KOPT-K1 (cell line): Measurements from ENCODE around the gene C19orf38.
"Not testable (repeated sequence)": the region's sequence is repeated elsewhere in the genome, so short reads cannot be mapped to it uniquely, and the experiment has no call there.

Experiments used
- H3K27ac ChIP-seq: fragments of 200-600 bp; sonication (generic); 2 replicates; pipeline ENCODE4 v1.5.1; 2016; ENCODE audit warnings: antibody characterized with exemption, mild to moderate bottlenecking, low read depth, low read length; ENCODE audit not compliant: poor library complexity, severe bottlenecking
- H3K36me3 ChIP-seq: fragments of 200-600 bp; sonication (generic); 2 replicates; pipeline ENCODE4 v1.5.1; 2017; ENCODE audit warnings: antibody characterized with exemption, mild to moderate bottlenecking, low read length, moderate library complexity; ENCODE audit not compliant: insufficient read depth
- H3K9me3 ChIP-seq: fragments of 200-600 bp; sonication (generic); 2 replicates; pipeline ENCODE4 v1.5.1; 2017; ENCODE audit warnings: antibody characterized with exemption, low read length, mild to moderate bottlenecking; ENCODE audit not compliant: insufficient read depth, poor library complexity, severe bottlenecking

The C19orf38 gene

DNA sequence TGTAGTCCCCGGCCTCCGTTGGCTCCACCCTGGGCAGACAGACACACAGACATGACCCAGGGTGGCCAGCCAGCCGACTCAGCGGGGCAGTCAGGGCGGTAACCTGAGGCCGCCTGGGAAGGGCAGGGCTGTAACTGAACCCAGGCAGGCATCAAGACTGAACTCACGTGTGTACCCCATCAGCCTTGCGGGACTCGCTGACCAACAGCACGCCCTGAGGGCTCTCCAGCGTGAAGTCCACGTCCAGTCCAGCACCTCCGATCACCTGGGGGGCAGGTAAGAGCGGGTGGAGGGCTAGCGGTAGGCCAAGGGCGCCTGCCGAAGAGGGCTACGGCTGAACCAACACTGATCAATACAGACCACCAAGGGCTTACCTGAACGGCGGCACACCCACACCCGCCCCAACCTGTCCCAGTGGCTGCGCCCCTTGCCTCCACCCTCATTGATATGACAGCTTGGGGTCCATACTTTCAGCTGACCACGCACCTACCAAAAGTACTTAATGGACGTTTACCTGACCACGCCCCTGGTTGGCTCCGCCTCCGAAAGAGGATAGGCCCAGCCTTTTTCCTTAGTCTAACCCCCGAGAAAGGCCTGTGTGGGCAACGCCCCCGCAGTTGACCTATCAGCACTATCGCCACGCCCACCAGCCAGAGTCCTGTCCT lies 13.0 kb upstream of the C19orf38 start:
- Histone ChIP-seq H3K9me3 (peaks cover 17% of the 10 kb centered on the region), H3K27ac (peak overlapping the region; percentile 95), H3K36me3 (peaks cover 43% of the 10 kb centered on the region)

DNA sequence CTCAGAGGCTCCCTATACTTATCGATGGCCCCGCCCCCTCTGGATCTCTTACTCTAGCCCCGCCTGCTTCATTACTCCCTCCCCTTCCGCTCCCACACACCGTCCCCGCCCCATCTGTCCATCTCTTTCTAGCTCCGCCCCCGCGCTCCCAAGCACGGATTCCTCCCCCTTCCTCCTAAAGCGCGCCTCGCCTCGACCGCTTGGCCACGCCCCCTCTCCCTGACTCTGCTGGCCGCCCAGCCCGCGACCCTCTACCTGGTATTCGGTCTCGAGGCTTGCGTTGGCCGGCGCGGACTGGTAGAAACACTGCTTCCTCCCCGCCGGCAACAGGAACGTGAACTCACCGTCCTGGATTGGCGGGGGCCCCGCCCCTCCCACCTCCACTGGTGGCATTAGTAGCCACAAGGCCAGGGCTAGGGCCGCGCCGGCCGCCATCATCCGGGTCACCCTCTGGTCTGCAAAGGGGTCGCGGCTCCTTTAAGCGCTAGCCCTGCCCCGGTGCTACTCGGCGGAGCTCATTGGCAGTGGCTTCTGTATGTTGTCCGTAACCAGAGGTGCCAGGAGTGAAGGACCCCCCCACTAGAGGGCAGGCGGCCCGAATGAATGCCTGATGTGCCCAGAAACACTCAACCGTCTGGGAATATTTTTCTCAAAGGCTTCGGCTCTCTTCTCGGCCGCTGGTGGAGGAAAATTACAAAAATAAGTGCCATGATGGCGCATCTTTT lies 12.3 kb upstream of the C19orf38 start, which contains the start of gene TMED1:
TSS of gene TMED1 (minus strand) at position 459 of the 725 bp plus-strand sequence. CDS start at position 438, 21 bp downstream.
- Histone ChIP-seq H3K36me3 (peaks cover 36% of the 10 kb centered on the region), H3K27ac (peak within 1 kb of the TSS; percentile 95), H3K9me3 (peaks cover 17% of the 10 kb centered on the region)

DNA sequence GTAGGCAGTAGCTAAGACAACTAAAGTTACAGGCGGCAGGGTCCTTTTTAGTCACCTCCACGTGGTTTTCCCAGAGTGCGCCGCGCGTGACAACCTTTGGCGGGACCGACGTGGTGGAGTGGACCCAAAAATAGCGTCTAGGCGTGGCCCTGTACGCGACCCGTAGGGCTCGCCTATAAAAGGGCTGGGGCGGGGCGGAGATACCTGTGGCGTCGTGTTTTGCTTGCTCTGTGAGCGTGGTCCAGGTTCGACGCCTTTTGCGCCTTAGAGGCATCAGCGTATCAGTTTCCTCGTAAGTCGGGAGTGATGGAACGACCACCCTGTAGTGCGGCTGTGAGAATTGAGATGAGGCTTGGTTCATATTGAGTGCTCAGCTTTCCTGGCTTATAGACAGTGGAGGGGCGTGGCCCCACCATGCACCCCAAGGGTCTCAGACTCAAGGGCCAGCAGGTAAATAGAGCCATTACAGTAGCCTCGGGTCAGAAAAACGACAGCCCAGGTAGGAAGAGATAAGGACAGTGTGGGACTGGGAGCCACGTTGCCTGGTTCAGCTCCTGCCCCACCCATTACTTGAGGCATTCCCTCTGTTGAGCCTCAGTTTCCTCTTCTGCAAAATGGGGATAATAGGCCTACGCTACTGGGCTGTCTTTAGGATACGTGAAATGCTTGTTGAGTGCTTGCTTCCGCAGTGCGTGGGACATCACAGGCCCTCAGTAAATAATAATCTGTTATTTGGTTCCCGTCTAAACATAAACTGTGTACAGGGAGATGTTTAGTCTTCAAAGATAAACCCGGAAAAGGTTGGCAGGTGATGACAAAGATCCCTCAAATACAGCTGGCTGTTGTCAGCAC lies 11.5 kb upstream of the C19orf38 start:
- Histone ChIP-seq H3K27ac (peak overlapping the region; percentile 95), H3K36me3 (peaks cover 28% of the 10 kb centered on the region), H3K9me3 (peaks cover 17% of the 10 kb centered on the region)

DNA sequence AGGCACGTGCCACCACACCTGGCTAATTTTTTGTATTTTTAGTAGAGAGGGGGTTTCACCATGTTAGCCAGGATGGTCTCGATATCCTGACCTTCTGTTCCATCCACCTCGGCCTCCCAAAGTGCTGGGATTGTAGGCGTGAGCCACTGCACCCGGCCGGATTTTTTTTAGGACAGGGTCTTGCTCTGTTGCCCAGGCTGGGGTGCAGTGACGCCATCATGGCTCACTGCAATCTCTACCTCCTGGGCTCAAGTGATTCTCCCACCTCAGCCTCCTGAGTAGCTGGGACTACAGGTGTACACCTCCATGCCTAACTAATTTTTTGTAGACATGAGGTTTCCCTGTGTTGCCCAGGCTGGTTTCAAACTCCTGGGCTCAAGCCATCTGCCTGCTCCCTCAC lies 10.6 kb upstream of the C19orf38 start:
- peaks cover 19% of the 10 kb centered on the region for H3K36me3 ChIP-seq
- peaks cover 19% of the 10 kb centered on the region for H3K9me3 ChIP-seq
- H3K27ac ChIP-seq: not testable (repeated sequence)

DNA sequence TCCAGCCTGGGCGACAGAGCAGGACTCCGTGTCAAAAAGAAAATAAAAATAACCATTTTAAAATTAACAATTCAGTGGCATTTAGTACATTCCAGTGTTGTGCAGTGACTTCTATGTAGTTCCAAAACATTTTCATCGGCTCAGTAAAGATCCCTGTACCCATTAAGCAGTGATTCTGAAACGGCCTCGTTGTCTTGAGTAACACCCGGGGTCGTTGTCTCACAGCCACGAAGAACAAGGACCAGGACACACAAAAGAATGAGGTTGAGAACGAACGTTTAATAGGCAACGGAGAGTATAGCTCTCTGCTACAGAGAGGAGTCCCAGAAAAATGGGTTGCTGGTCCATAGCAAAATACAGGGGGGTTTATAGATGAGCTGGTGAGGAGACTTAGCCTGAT lies 9.8 kb upstream of the C19orf38 start:
- H3K9me3 ChIP-seq: peaks cover 22% of the 10 kb centered on the region
- H3K27ac ChIP-seq: no peak overlapping the region
- peaks cover 12% of the 10 kb centered on the region for H3K36me3 ChIP-seq

DNA sequence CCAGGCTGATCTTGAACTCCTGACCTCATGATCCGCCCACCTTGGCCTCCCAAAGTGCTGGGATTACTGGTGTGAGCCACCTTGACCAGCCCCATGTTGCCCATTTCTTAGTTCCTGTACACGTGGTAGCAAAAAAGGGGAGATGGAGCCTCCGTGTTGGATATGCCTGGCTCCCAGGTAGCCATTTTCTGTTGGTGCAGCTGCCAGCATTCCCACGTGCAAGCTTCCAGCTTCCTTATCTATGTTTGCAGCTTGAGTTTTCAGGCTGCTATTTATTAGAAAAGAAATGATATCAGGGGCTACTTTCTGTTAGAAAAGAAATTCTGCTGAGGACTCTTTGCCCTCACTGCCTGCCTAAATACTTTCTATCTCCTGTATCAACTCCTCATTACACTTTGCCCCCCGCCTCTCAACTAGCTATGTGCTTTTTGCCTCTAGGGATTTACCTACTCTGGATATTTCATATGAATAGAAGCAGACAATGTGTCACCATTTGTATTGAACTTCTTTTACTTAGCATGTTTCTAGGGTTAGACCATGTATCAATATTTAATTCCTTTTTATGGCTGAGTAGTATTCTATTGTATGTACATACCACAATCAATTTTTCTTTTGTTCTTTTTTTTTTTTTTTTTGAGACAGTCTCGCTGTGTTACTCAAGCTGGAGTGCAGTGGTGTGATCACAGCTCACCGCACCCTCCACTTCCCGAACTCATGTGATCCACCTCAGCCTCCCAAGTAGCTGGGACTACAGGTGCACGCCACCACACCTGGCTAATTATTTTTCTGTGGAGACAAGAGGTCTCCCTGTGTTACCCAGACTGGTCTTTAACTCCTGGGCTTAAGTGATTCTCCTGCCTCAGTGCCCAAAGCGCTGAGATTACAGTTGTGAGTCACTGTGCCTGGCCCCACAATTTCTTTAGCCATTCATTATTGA lies 8.8 kb upstream of the C19orf38 start:
- Histone ChIP-seq H3K36me3 (peaks cover 6% of the 10 kb centered on the region; the same call in 1 of the 2 replicates), H3K9me3 (peaks cover 27% of the 10 kb centered on the region), H3K27ac (no peak overlapping the region)

DNA sequence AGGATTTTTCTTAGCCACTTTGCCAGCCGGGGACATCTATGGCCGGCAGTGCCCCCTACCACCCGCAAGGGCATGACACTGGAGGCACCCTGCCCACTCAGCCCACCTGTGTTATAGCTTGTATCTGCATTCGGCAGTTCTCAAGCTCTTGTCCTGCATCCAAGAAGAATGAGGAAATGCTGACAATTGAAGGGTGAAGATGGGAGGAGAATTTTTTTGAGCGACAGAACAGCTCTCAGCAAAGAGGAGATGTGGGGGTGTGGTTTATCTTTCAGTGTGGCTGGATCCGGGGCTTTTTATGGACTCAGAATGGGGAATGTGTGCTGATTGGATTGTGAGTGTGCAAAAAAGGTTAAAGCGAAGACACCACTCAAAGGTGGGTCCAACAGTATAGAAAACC lies 5.4 kb upstream of the C19orf38 start:
- H3K27ac ChIP-seq: no peak overlapping the region
- peaks cover 38% of the 10 kb centered on the region for H3K9me3 ChIP-seq

DNA sequence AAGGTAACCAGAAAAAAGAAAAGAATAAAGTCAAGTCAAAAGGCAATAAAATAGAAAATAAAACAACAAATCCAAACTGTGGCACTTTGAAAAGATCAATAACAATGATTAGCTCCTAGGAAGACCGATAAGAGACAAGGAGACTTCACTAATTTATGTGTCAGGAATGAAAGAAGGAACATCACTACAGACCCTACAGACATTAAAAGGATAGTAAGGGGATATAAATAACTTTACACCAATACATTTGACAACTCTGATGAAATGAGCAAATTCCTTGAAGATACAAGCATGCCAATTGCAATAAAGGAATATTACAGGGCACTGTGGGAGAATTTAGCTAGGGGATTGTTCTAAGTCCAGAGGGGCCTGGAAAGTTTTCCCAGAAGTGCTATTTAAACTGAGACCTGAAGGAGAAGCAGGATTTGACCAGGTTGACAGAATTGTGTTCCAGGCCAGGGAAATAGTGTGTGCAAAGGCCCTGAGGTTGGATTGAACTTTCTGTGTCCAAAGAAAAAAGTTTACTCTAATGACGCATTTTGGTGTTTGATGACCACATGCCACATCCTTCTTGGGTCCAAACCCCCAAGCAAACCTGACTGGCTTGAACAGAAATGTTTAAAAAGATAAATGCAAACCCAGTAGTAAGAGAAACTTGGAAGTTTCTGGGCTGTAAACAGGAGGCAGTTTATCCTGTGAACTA lies 1.6 kb upstream of the C19orf38 start:
- no peaks in the 10 kb centered on the region for H3K36me3 ChIP-seq
- H3K27ac ChIP-seq: no peak overlapping the region
- peaks cover 29% of the 10 kb centered on the region for H3K9me3 ChIP-seq

More for the DNA sequence above, 5.4 kb upstream of the C19orf38 start:
- no peaks in the 10 kb centered on the region for H3K36me3 ChIP-seq

DNA sequence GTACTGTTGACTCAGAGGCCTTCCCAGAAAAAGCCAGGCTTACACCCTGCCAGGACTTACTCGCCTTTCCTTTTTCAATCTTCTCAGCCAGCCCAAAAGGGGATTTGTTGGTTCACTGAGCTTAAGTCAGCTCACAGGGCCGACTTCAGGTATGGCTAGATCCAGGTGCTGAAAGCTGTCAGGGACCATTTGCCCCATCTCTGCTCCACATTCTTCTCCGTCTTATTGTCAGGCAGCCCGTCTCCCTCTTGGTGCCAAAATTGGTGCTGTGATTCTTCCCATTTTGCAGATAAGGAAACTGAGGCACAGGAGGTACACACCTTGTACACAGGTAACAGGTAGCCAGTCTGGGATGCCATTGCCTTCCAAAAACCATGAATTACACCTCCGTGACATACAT lies 2.4 kb downstream of the C19orf38 start:
- H3K9me3 ChIP-seq: peaks cover 20% of the 10 kb centered on the region
- H3K36me3 ChIP-seq: no peaks in the 10 kb centered on the region
- H3K27ac ChIP-seq: no peak overlapping the region

DNA sequence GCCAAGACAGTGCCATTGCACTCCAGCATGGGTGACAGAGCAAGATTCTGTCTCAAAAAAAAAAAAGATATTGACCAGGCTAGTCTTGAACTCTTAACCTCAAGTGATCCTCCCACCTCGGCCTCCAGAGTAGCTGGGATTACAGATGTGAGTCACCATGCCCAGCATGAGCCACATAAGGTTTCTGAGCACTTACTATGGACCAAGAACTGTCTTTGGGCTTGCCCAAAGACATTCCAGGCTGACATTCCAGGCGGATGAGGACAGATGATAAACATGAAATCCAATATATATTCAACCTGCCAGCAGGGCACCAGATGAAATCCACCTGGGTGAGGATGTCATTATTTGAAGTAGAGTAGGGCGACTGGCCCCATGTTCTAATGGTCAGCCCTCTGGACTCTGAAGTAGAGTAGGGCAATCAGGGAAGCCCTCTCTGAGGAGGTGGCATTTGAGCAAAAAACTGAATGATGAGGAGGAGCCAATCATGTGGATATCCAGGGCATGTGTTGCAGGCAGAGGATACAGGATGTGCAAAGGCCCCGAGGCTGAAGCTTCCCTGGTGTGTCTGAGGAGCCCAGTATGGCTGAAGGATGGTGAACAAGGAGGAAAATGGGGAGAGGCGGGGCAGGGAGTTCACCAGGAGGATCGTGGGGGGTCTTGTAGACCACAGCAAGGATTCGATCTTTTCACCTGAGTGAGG lies 4.0 kb downstream of the C19orf38 start:
- Histone ChIP-seq H3K9me3 (peaks cover 4% of the 10 kb centered on the region), H3K27ac (no peak overlapping the region), H3K36me3 (no peaks in the 10 kb centered on the region)

DNA sequence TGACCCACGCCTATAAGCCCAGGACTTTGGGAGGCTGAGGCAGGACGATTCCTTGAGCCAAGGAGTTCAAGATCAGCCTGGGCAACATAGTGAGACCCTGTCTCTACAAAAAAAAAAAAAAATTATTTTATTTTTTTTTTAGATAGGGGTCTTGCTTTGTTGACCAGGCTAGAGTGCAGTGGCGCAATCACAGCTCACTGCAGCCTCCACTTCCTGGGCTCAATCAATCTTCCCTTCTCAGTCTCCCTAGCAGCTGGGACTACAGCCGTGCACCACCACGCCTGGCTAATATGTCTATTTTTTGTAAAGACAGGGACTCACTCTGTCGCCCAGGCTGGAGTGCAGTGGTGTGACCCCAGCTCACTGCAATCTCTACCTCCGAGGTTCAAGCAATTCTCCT lies 4.7 kb downstream of the C19orf38 start:
- Histone ChIP-seq H3K9me3 (no peaks in the 10 kb centered on the region), H3K36me3 (no peaks in the 10 kb centered on the region), H3K27ac (no peak overlapping the region)

DNA sequence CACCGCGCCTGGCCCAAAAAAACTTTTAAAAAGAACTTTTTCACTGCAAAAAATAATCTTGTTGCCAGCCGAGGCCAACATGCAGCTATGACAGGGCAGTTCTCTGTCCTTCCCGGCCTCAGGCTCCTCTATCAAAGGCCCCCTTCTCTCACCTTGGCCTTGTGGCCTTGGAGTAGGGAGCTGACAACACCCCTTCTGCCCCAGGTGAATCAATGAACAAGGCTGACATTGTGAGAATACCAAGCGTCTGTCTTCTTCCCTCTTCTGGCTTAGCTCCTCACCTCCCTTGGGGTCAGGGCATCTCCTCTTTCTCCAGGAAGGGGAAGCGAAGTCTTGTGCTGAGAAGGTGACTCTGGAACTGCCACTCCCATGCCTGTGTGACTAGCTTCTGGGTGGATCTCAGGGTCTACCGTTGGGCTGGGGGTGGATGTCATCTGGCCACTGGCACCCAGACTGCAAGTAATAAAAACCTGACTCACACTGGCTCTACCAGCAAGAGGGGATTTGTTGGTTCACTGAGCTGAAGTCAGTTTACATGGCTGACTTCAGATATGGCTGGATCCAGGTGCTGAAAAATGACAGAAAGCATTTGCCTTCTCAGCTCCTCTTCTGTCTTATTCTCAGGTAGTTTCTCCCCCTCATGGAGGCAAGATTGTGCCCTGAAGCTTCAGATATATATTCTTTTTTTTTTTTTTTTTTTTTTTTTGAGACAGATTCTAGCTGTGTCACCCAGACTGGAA lies 6.3 kb downstream of the C19orf38 start:
- no peaks in the 10 kb centered on the region for H3K9me3 ChIP-seq
- no peak overlapping the region for H3K27ac ChIP-seq
- no peaks in the 10 kb centered on the region for H3K36me3 ChIP-seq
